Breast epithelium (tissue), 3 donors: ENCODE measurements around the gene MKNK1.

Source experiments
- POLR2A ChIP-seq: fragments of 450-650 bp; IDR thresholded peaks from one replicate; pipeline ENCODE4 v1.6.1; 2016; ENCODE audit warnings: antibody characterized with exemption, mild to moderate bottlenecking, moderate library complexity
- POLR2AphosphoS5 ChIP-seq, 3 donors: sonication (generic); formaldehyde crosslinking; IDR thresholded peaks; one replicate each; pipeline ENCODE4 v1.6.1; 2017; ENCODE audit warnings: antibody characterized with exemption in 3 of 3
- TF ChIP-seq, protein P1 (sequence below), 3 donors: fragments of 450-650 bp; IDR thresholded peaks; one replicate each; pipeline ENCODE4 v1.5.1; 2016 to 2017; ENCODE audit warnings: antibody characterized with exemption in 3 of 3, mild to moderate bottlenecking in 3 of 3, moderate library complexity in 3 of 3

DNA sequence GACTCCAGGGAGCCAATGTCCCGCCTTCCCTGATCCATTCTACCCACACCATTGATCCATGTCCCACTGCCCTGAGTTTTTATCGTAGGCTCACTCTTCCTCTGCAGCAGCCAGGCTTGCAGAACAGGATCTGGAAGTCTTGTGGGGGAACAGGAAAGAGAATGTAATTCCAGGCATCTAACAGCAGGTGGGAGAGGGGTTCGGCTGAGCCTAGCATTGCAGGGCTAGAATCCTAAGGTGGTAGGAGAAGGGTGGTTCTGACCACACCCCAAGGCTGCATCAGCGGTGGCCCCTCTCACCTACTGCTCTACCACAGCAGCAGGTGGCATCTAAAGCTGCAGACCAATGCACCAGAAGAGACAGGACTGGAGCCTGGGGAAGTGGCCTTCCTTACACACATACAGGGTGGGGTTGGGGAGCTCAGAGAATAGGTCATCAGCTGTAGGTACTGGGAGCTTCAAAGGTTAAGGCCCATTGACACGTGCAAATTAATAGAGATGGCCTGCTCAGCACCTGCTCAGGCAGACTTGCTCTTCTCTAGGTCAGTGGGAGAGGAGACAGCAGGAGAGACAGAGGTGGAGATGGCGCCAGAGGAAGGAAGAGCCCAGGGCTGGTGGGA is 73.2 kb downstream of the MKNK1 start:
- TF ChIP-seq, protein P1, sequence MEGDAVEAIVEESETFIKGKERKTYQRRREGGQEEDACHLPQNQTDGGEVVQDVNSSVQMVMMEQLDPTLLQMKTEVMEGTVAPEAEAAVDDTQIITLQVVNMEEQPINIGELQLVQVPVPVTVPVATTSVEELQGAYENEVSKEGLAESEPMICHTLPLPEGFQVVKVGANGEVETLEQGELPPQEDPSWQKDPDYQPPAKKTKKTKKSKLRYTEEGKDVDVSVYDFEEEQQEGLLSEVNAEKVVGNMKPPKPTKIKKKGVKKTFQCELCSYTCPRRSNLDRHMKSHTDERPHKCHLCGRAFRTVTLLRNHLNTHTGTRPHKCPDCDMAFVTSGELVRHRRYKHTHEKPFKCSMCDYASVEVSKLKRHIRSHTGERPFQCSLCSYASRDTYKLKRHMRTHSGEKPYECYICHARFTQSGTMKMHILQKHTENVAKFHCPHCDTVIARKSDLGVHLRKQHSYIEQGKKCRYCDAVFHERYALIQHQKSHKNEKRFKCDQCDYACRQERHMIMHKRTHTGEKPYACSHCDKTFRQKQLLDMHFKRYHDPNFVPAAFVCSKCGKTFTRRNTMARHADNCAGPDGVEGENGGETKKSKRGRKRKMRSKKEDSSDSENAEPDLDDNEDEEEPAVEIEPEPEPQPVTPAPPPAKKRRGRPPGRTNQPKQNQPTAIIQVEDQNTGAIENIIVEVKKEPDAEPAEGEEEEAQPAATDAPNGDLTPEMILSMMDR (IDR thresholded peaks at IDR 0.05), result no peak
- no peak for TF ChIP-seq POLR2A
- no peak for TF ChIP-seq POLR2AphosphoS5 (IDR thresholded peaks at IDR 0.05)
